GM12878 (cell line): ENCODE data around the gene SLC6A1. TPM values are rescaled to one million over a fixed set of nuclear protein-coding genes. Genes with fewer than 3 reads are reported as not detected.
"Not testable (repeated sequence)": the region's sequence is repeated elsewhere in the genome, so short reads cannot be mapped to it uniquely, and the experiment has no call there.

ENCODE experiments used
- ATAC-seq: fragments of 200-7000 bp; cut with Tn5 transposase; 3 replicates; pipeline ENCODE4 v1.9.1; 2020; ENCODE audit warnings: mild to moderate bottlenecking, moderate library complexity
- BruUV-seq: library from RNA; stranded (reverse); fragments of 400-500 nt; replicated peaks from 2 replicates; lab custom pipeline; 2021; lab: Mats Ljungman, UMichigan
- CTCF ChIA-PET: fragments of 300-600 bp; sonication (Branson Sonifier 250); formaldehyde crosslinking; extraction: SDS; loops from one replicate; lab custom pipeline; 2021; ENCODE audit warnings: inconsistent platforms; lab: Yijun Ruan, JAX
- POLR2A ChIA-PET: fragments of 350-600 bp; formaldehyde crosslinking; extraction: SDS; loops from one replicate; lab custom pipeline; 2021; ENCODE audit warnings: inconsistent platforms; lab: Charles Lee
- RAD21 ChIA-PET: fragments of 300-600 bp; sonication (Branson Sonifier 250); formaldehyde crosslinking; loops from one replicate; lab custom pipeline; 2023; ENCODE audit warnings: antibody characterized with exemption; ENCODE audit not compliant: unreplicated experiment; lab: Charles Lee
- SMC1A ChIA-PET: fragments of 300-600 bp; sonication (Branson Sonifier 250); formaldehyde crosslinking; loops from one replicate; lab custom pipeline; 2023; ENCODE audit not compliant: unreplicated experiment, uncharacterized antibody; lab: Charles Lee
- DNase-seq: peaks from one replicate; pipeline ENCODE4 v3.0.0-alpha.2; 2011; ENCODE audit warnings: low read depth, low spot score
- FAIRE-seq: peaks from 3 replicates; lab custom pipeline; 2011; peaks lifted over from hg19 to GRCh38; lab: Jason Lieb, UNC
- H2AFZ ChIP-seq: 2 replicates; pipeline ENCODE4 v1.6.0; 2011; ENCODE audit warnings: low read depth, low read length, control low read depth; ENCODE audit not compliant: control insufficient read depth
- H3K27ac ChIP-seq: 2 replicates; pipeline ENCODE4 v1.5.1; 2011; ENCODE audit warnings: control low read depth; ENCODE audit not compliant: control insufficient read depth, insufficient read depth
- H3K27me3 ChIP-seq, 2 experiments: replicated peaks in 1 of 2; 2 replicates each; pipeline versions ENCODE4 v1.6.0 to v1.6.1; 2011; ENCODE audit warnings: low read length in 1 of 2; ENCODE audit not compliant: control insufficient read depth in 2 of 2, insufficient read depth in 2 of 2
- H3K36me3 ChIP-seq, 2 experiments: 2 replicates each; pipeline ENCODE4 v1.5.1; 2011; ENCODE audit warnings: low read length in 1 of 2; ENCODE audit not compliant: control insufficient read depth in 2 of 2, insufficient read depth in 2 of 2
- H3K4me1 ChIP-seq: 2 replicates; pipeline ENCODE4 v1.6.1; 2011; ENCODE audit warnings: mild to moderate bottlenecking, low read length, moderate library complexity, mixed read lengths; ENCODE audit not compliant: control insufficient read depth, insufficient read depth
- H3K4me2 ChIP-seq: 2 replicates; pipeline ENCODE4 v1.6.0; 2011; ENCODE audit warnings: control low read depth; ENCODE audit not compliant: control insufficient read depth, insufficient read depth
- H3K4me3 ChIP-seq: fragments of 200-600 bp; sonication (generic); 2 replicates; pipeline ENCODE4 v1.5.1; 2016
- H3K79me2 ChIP-seq: 2 replicates; pipeline ENCODE4 v1.6.0; 2011; ENCODE audit warnings: low read length; ENCODE audit not compliant: control insufficient read depth, insufficient read depth
- H3K9ac ChIP-seq: 2 replicates; pipeline ENCODE4 v1.8.0; 2011; ENCODE audit warnings: low read length, control low read depth, mixed read lengths; ENCODE audit not compliant: control insufficient read depth, insufficient read depth
- H3K9me3 ChIP-seq: replicated peaks from 3 replicates; pipeline ENCODE4 v1.5.1; 2011; ENCODE audit warnings: mild to moderate bottlenecking, low read length; ENCODE audit not compliant: control insufficient read depth, insufficient read depth
- H4K20me1 ChIP-seq: 2 replicates; pipeline ENCODE4 v1.6.0; 2011; ENCODE audit not compliant: control insufficient read depth, insufficient read depth
- DPF2 ChIP-seq: fragments of 450-650 bp; IDR thresholded peaks from 2 replicates; pipeline ENCODE4 v1.6.1; 2017; ENCODE audit warnings: mild to moderate bottlenecking
- EZH2 ChIP-seq: IDR thresholded peaks from 2 replicates; pipeline ENCODE4 v1.6.1; 2012; ENCODE audit warnings: low read depth, mild to moderate bottlenecking, control low read depth, inconsistent platforms, low read length, borderline replicate concordance; ENCODE audit not compliant: control insufficient read depth
- NFYB ChIP-seq: IDR thresholded peaks from 2 replicates; pipeline ENCODE4 v1.6.1; 2011; ENCODE audit warnings: low read depth, mild to moderate bottlenecking, low read length, improper control_type of control experiment, moderate library complexity; ENCODE audit not compliant: insufficient read depth
- POLR2A ChIP-seq: IDR thresholded peaks from 2 replicates; pipeline ENCODE4 v1.6.1; 2011; ENCODE audit warnings: low read depth, mild to moderate bottlenecking, low read length
- SMAD1 ChIP-seq: fragments of 450-650 bp; IDR thresholded peaks from 2 replicates; pipeline ENCODE4 v1.6.1; 2018; ENCODE audit warnings: mild to moderate bottlenecking, low read depth; ENCODE audit not compliant: partially characterized antibody
- TARDBP ChIP-seq: IDR thresholded peaks from 2 replicates; pipeline ENCODE4 v1.6.1; 2016; ENCODE audit warnings: borderline replicate concordance
- WGBS: methylation state at CpG from one replicate; pipeline ENCODE4 v1.1.6; 2016; ENCODE audit warnings: low lambda C conversion rate; ENCODE audit not compliant: insufficient replicate concordance, insufficient coverage; ENCODE audit errors: missing lambda C conversion rate; 5-methylcytosine and 5-hydroxymethylcytosine counted together
- in situ Hi-C: fragments of 300-500 bp; cut with MboI; formaldehyde crosslinking; loops from 9 replicates; pipeline ENCODE4 v1.14.3; 2018; ENCODE audit warnings: mixed read lengths
- intact Hi-C: fragments of 100-400 bp; cut with micrococcal nuclease; formaldehyde crosslinking; loops from one replicate; pipeline ENCODE4 v1.14.2; 2022; ENCODE audit not compliant: unreplicated experiment
- polyA plus RNA-seq, 11 experiments: library from polyadenylated mRNA; depleted of rRNA in 4 of 11; unstranded in 6 of 11; stranded (reverse) in 5 of 11; fragments of >200 nt; fragmentation: Nextera tagmentation in 4 of 11; fragmentation: Illumina TruSeq in 1 of 11; extraction: Ambion mirVana in 4 of 11; extraction: Trizol in 1 of 11; gene quantifications; 1 replicate in 1 of 11; 2 replicates in 10 of 11; pipeline versions ENCODE4 v1.2.1 to v1.2.3, GENCODE V29; 2011 to 2016; ENCODE audit warnings: inconsistent platforms in 2 of 11, missing spikeins in 2 of 11, low read depth in 1 of 11
- total RNA-seq, 4 experiments: library from RNA; depleted of rRNA in 3 of 4; stranded (reverse); fragments of >200 nt in 3 of 4; fragmentation: Illumina TruSeq in 1 of 4; extraction: Trizol in 1 of 4; gene quantifications; 2 replicates each; pipeline versions ENCODE4 v1.2.1 to v1.2.3, GENCODE V29; 2013 to 2021
- TF ChIP-seq, protein P1 (sequence below): fragments of 450-650 bp; IDR thresholded peaks from 2 replicates; pipeline ENCODE4 v1.6.1; 2017; ENCODE audit warnings: antibody characterized with exemption, mild to moderate bottlenecking, moderate library complexity

The SLC6A1 gene
- total and polyA plus RNA-seq, 10 of the 15 experiments (the other 5 are each of a cell fraction or from before 2014, with no cell fraction given), result not detected

DNA sequence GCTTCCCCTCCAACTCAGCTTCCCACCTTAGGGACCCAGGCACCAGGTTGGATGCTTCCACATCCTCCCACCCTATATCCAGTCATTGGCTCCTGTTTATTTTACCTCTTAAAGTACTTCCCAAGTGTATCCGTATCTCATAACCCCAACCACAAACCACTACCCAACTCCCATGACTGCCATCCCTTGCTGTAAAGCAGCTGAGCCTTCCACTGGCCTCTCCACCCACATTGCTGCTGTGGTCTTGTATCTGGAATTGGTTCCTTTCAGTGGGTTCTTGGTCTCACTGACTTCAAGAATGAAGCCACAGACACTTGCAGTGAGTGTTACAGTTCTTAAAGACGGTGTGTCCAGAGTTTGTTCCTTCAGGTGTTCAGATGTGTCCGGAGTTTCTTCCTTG lies 81.9 kb downstream of the SLC6A1 start (continued):
- TF ChIP-seq, protein P1, sequence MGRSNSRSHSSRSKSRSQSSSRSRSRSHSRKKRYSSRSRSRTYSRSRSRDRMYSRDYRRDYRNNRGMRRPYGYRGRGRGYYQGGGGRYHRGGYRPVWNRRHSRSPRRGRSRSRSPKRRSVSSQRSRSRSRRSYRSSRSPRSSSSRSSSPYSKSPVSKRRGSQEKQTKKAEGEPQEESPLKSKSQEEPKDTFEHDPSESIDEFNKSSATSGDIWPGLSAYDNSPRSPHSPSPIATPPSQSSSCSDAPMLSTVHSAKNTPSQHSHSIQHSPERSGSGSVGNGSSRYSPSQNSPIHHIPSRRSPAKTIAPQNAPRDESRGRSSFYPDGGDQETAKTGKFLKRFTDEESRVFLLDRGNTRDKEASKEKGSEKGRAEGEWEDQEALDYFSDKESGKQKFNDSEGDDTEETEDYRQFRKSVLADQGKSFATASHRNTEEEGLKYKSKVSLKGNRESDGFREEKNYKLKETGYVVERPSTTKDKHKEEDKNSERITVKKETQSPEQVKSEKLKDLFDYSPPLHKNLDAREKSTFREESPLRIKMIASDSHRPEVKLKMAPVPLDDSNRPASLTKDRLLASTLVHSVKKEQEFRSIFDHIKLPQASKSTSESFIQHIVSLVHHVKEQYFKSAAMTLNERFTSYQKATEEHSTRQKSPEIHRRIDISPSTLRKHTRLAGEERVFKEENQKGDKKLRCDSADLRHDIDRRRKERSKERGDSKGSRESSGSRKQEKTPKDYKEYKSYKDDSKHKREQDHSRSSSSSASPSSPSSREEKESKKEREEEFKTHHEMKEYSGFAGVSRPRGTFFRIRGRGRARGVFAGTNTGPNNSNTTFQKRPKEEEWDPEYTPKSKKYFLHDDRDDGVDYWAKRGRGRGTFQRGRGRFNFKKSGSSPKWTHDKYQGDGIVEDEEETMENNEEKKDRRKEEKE, result no peak
- TF ChIP-seq EZH2 (no peak), DPF2 (no peak), TARDBP (no peak), POLR2A (no peak), SMAD1 (no peak)

GRCh38 chr3:11075122-11075521 lies 82.6 kb downstream of the SLC6A1 start:
- BruUV-seq, result not testable (repeated sequence)

More at GRCh38 chr3:11075122-11075521, 82.6 kb downstream of the SLC6A1 start:
- H3K27ac ChIP-seq, H4K20me1 ChIP-seq, ATAC-seq, H3K4me3 ChIP-seq, POLR2A ChIA-PET, CTCF ChIA-PET, intact Hi-C loops, in situ Hi-C loops, H3K9ac ChIP-seq, H3K9me3 ChIP-seq, H3K79me2 ChIP-seq, FAIRE-seq, H3K27me3 ChIP-seq, H3K4me2 ChIP-seq, H2AFZ ChIP-seq, H3K4me1 ChIP-seq, DNase-seq, RAD21 ChIA-PET, SMC1A ChIA-PET, H3K36me3 ChIP-seq: not testable (repeated sequence)
- TF ChIP-seq NFYB, result peak; percentile 43; the same call in 1 of the 2 replicates
- 0% methylated on average over 2 of the region's 2 CpGs for WGBS
